ENCODE data around the gene ITGB6. TPM values are rescaled to one million over a fixed set of nuclear protein-coding genes. Genes with fewer than 3 reads are reported as not detected.

Gene ITGB6
- total and polyA plus RNA-seq, 5 experiments from 2014 or later, result not detected

GRCh38 chr2:160085662-160086061 lies 114.4 kb downstream of the ITGB6 start:
- H3K27me3 Mint-ChIP-seq, result peaks cover 0 to 4% (median 3%) of the 10 kb centered on the region in 5 donors
- no peaks in the 10 kb centered on the region for H3K4me1 Mint-ChIP-seq
- no peak overlapping the region for H3K4me3 Mint-ChIP-seq
- H3K36me3 Mint-ChIP-seq, result peaks cover 0 to 54% (median 30%) of the 10 kb centered on the region in 3 donors
- ATAC-seq (no peak), DNase-seq (no peak)
- POLR2A ChIA-PET, result no interaction called here
- H3K9me3 Mint-ChIP-seq, result peaks cover 14 to 77% (median 48%) of the 10 kb centered on the region in 9 donors
- no peak overlapping the region for H3K27ac Mint-ChIP-seq

- Mint-ChIP-seq H3K4me3 (no peak overlapping the region), H3K4me1 (peaks cover 2 to 8% (median 5%) of the 10 kb centered on the region in 4 donors), H3K9me3 (peaks cover 0 to 16% (median 6%) of the 10 kb centered on the region in 9 donors), H3K27ac (no peak overlapping the region), H3K27me3 (peaks cover 0 to 3% (median 3%) of the 10 kb centered on the region in 5 donors), H3K36me3 (peaks cover 0 to 8% (median 5%) of the 10 kb centered on the region in 3 donors)
- ATAC-seq, result no peak
- POLR2A ChIA-PET, result no interaction called here
- DNase-seq, result no peak
Measured at GRCh38 chr2:160077912-160078810, 121.9 kb downstream of the ITGB6 start.

- peaks cover 0 to 3% (median 0%) of the 10 kb centered on the region in 5 donors for H3K27me3 Mint-ChIP-seq
- H3K27ac Mint-ChIP-seq, result peak overlapping the region in 2 of 10 donors; percentile 17 to 77
Measured at GRCh38 chr2:160076914-160077313, 123.2 kb downstream of the ITGB6 start.

GRCh38 chr2:160076241-160076640 lies 123.8 kb downstream of the ITGB6 start:
- H3K9me3 Mint-ChIP-seq, result peaks cover 0 to 8% (median 0%) of the 10 kb centered on the region in 9 donors
- no peaks in the 10 kb centered on the region for H3K36me3 Mint-ChIP-seq
- H3K27me3 Mint-ChIP-seq, result no peaks in the 10 kb centered on the region
- ATAC-seq, result no peak
- peaks cover 2 to 8% (median 5%) of the 10 kb centered on the region in 4 donors for H3K4me1 Mint-ChIP-seq
- POLR2A ChIA-PET, result interaction anchor here (1.5 kb wide), 1 partner anchor 12 kb away, joined by 3 read pairs; no protein-coding TSS in a partner anchor
- H3K4me3 Mint-ChIP-seq, result no peak overlapping the region
- no peak for DNase-seq
- no peak overlapping the region for H3K27ac Mint-ChIP-seq

More at GRCh38 chr2:160076914-160077313, 123.2 kb downstream of the ITGB6 start:
- POLR2A ChIA-PET, result interaction anchor here (1.5 kb wide), 1 partner anchor 12 kb away, joined by 3 read pairs; no protein-coding TSS in a partner anchor
- Mint-ChIP-seq H3K4me1 (peaks cover 2 to 8% (median 5%) of the 10 kb centered on the region in 4 donors), H3K36me3 (no peaks in the 10 kb centered on the region), H3K9me3 (peaks cover 0 to 8% (median 0%) of the 10 kb centered on the region in 9 donors), H3K4me3 (no peak overlapping the region)
- ATAC-seq (peak in 1 of 2 donors; percentile 55), DNase-seq (peak in 2 of 10 donors; percentile 12 to 16)

- DNase-seq (no peak), ATAC-seq (no peak)
- Mint-ChIP-seq H3K9me3 (peaks cover 0 to 4% (median 0%) of the 10 kb centered on the region in 9 donors), H3K4me1 (peaks cover 2 to 8% (median 5%) of the 10 kb centered on the region in 4 donors), H3K4me3 (no peak overlapping the region), H3K36me3 (no peaks in the 10 kb centered on the region), H3K27ac (no peak overlapping the region), H3K27me3 (peaks cover 0 to 1% (median 0%) of the 10 kb centered on the region in 5 donors)
- POLR2A ChIA-PET, result no interaction called here
Measured at GRCh38 chr2:160075171-160075570, 124.9 kb downstream of the ITGB6 start.

- Mint-ChIP-seq H3K27me3 (peaks cover 0 to 3% (median 0%) of the 10 kb centered on the region in 5 donors), H3K9me3 (peaks cover 0 to 4% (median 2%) of the 10 kb centered on the region in 9 donors), H3K36me3 (no peaks in the 10 kb centered on the region), H3K4me3 (no peak overlapping the region), H3K27ac (no peak overlapping the region), H3K4me1 (peaks cover 2 to 8% (median 5%) of the 10 kb centered on the region in 4 donors)
- ATAC-seq (no peak), DNase-seq (no peak)
- POLR2A ChIA-PET, result no interaction called here
Measured at GRCh38 chr2:160073284-160073888, 126.7 kb downstream of the ITGB6 start.

GRCh38 chr2:160068906-160069305 lies 131.2 kb downstream of the ITGB6 start:
- no peak overlapping the region for H3K4me3 Mint-ChIP-seq
- H3K27me3 Mint-ChIP-seq, result peaks cover 2 to 16% (median 8%) of the 10 kb centered on the region in 5 donors
- DNase-seq (no peak), ATAC-seq (no peak)
- POLR2A ChIA-PET, result no interaction called here
- H3K27ac Mint-ChIP-seq, result no peak overlapping the region
- H3K9me3 Mint-ChIP-seq, result peaks cover 0 to 4% (median 2%) of the 10 kb centered on the region in 9 donors
- peaks cover 0 to 2% (median 0%) of the 10 kb centered on the region in 3 donors for H3K36me3 Mint-ChIP-seq
- peaks cover 0 to 1% (median 0%) of the 10 kb centered on the region in 4 donors for H3K4me1 Mint-ChIP-seq

GRCh38 chr2:160064916-160065315 lies 135.2 kb downstream of the ITGB6 start:
- POLR2A ChIA-PET, result interaction anchor here (1.0 kb wide), 1 partner anchor 12 kb away, joined by 3 read pairs; no protein-coding TSS in a partner anchor
- peaks cover 0 to 4% (median 1%) of the 10 kb centered on the region in 9 donors for H3K9me3 Mint-ChIP-seq
- peaks cover 4 to 9% (median 7%) of the 10 kb centered on the region in 4 donors for H3K4me1 Mint-ChIP-seq
- ATAC-seq (no peak), DNase-seq (no peak)
- peaks cover 0 to 6% (median 0%) of the 10 kb centered on the region in 3 donors for H3K36me3 Mint-ChIP-seq
- H3K27ac Mint-ChIP-seq, result no peak overlapping the region
- no peak overlapping the region for H3K4me3 Mint-ChIP-seq
- peaks cover 13 to 42% (median 29%) of the 10 kb centered on the region in 5 donors for H3K27me3 Mint-ChIP-seq

GRCh38 chr2:160063879-160064612 lies 136.0 kb downstream of the ITGB6 start:
- Mint-ChIP-seq H3K27ac (no peak overlapping the region), H3K4me1 (peaks cover 4 to 9% (median 7%) of the 10 kb centered on the region in 4 donors), H3K4me3 (no peak overlapping the region), H3K9me3 (peaks cover 0 to 4% (median 1%) of the 10 kb centered on the region in 9 donors), H3K27me3 (peaks cover 18 to 49% (median 38%) of the 10 kb centered on the region in 5 donors), H3K36me3 (peaks cover 0 to 6% (median 5%) of the 10 kb centered on the region in 3 donors)
- POLR2A ChIA-PET, result interaction anchor here (1.0 kb wide), 1 partner anchor 13 kb away, joined by 3 read pairs; no protein-coding TSS in a partner anchor
- no peak for ATAC-seq
- DNase-seq, result no peak

GRCh38 chr2:160063271-160063670 lies 136.8 kb downstream of the ITGB6 start:
- Mint-ChIP-seq H3K27ac (peak overlapping the region in 2 of 10 donors; percentile 46 to 68), H3K4me3 (peak overlapping the region in 9 of 10 donors; percentile 38 to 83 (median 76)), H3K36me3 (peaks cover 0 to 6% (median 6%) of the 10 kb centered on the region in 3 donors), H3K9me3 (peaks cover 0 to 1% (median 0%) of the 10 kb centered on the region in 9 donors), H3K27me3 (peaks cover 20 to 54% (median 46%) of the 10 kb centered on the region in 5 donors), H3K4me1 (peaks cover 4 to 9% (median 7%) of the 10 kb centered on the region in 4 donors)
- POLR2A ChIA-PET, result no interaction called here
- ATAC-seq (no peak), DNase-seq (no peak)

GRCh38 chr2:160062292-160063005 lies 137.6 kb downstream of the ITGB6 start, which contains the start of gene PLA2R1:
Gene PLA2R1, minus strand, starts transcription at chr2:160062615. Its CDS starts 212 bp downstream, at chr2:160062403.
- peaks cover 0 to 6% (median 4%) of the 10 kb centered on the region in 3 donors for H3K36me3 Mint-ChIP-seq
- POLR2A ChIA-PET, result no interaction called here
- ATAC-seq (peak in 1 of 2 donors; percentile 49), DNase-seq (peak in 2 of 10 donors; percentile 4 to 17)
- H3K27ac Mint-ChIP-seq, result peak within 1 kb of the TSS in 2 of 10 donors; percentile 46 to 68
- peak within 1 kb of the TSS; percentile 55 to 83 (median 76) for H3K4me3 Mint-ChIP-seq
- peaks cover 0 to 1% (median 0%) of the 10 kb centered on the region in 9 donors for H3K9me3 Mint-ChIP-seq
- H3K27me3 Mint-ChIP-seq, result peaks cover 24 to 62% (median 54%) of the 10 kb centered on the region in 5 donors
- peaks cover 4 to 9% (median 7%) of the 10 kb centered on the region in 4 donors for H3K4me1 Mint-ChIP-seq

All from naive thymus-derived CD8-positive, alpha-beta T cell (primary cell).